Tibial artery (tissue), 4 donors: ENCODE results near the gene TMIGD2.

Experiments used
- DNase-seq, 2 donors: peaks; one replicate each; pipeline ENCODE4 v3.0.0-alpha.2; 2019
- H3K27ac ChIP-seq, 2 donors: fragments of 200-600 bp; sonication (generic) in 1 of 2; 1 replicate in 1 of 2; 2 replicates in 1 of 2; pipeline ENCODE4 v1.5.1; 2018 to 2019; ENCODE audit warnings: mild to moderate bottlenecking in 1 of 2
- H3K27me3 ChIP-seq, 2 donors: fragments of 200-600 bp; sonication (generic) in 1 of 2; one replicate each; pipeline versions ENCODE4 v1.5.1 to v1.6.0; 2016 to 2019
- H3K36me3 ChIP-seq, 3 donors: fragments of 200-600 bp; sonication (generic) in 2 of 3; one replicate each; pipeline ENCODE4 v1.5.1; 2016 to 2019; ENCODE audit warnings: mild to moderate bottlenecking in 2 of 3
- H3K4me1 ChIP-seq, 4 donors: fragments of 200-600 bp; sonication (generic) in 2 of 4; 1 replicate in 3 of 4; 2 replicates in 1 of 4; pipeline ENCODE4 v1.5.1; 2016 to 2019
- H3K4me3 ChIP-seq, 2 donors: fragments of 200-600 bp; sonication (generic) in 1 of 2; 1 replicate in 1 of 2; 2 replicates in 1 of 2; pipeline ENCODE4 v1.5.1; 2018 to 2019; ENCODE audit warnings: mild to moderate bottlenecking in 2 of 2
- H3K9me3 ChIP-seq, 3 donors: fragments of 200-600 bp; sonication (generic) in 1 of 3; one replicate each; pipeline ENCODE4 v1.5.1; 2016 to 2019
- CTCF ChIP-seq, 2 experiments: fragments of 200-600 bp in 1 of 2; fragments of 450-650 bp in 1 of 2; IDR thresholded peaks; one replicate each; pipeline ENCODE4 v1.5.1; 2017 to 2019; ENCODE audit warnings: antibody characterized with exemption in 2 of 2, mild to moderate bottlenecking in 1 of 2, moderate library complexity in 1 of 2
- intact Hi-C: fragments of 100-400 bp; cut with DNase I; formaldehyde crosslinking; loops from one replicate; pipeline ENCODE4 v1.15.0; 2023; ENCODE audit warnings: low total_unique reads

TMIGD2 gene

DNA sequence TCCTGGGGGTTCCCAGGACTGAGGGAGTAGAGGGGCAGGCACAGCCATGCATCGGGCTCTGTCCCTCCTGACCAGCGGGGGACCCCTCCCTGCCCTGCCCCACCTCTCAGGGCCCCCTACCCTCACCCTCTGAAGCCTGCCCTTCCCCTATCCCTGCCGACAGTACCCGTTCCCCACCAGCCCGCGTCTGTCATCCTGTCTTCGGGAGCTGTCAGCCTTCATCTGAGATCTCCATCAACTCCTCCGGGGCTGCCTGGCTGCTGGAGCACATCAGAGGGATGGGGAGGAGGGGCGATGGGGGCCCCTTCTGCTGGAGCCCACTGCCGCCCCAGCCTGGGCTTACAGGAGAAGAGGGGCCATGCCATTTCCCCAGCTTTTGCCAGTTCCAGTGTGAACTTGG lies 29.3 kb downstream of the TMIGD2 start:
- H3K4me1 ChIP-seq: no peaks in the 10 kb centered on the region
- no peak for TF ChIP-seq CTCF (IDR thresholded peaks at IDR 0.05)
- H3K36me3 ChIP-seq: peaks cover 27 to 53% (median 37%) of the 10 kb centered on the region in 3 donors
- intact Hi-C loops: no loop called here
- no peaks in the 10 kb centered on the region for H3K9me3 ChIP-seq
- H3K27ac ChIP-seq: no peak overlapping the region
- no peak overlapping the region for H3K4me3 ChIP-seq
- no peak for DNase-seq
- H3K27me3 ChIP-seq: peaks cover 0 to 10% of the 10 kb centered on the region in 2 donors

GRCh38 chr19:4268816-4269430 lies 33.3 kb downstream of the TMIGD2 start:
- intact Hi-C loops: loop anchor here (2.0 to 10.0 kb wide), 3 partner anchors 84 to 253 kb away; partner anchors contain the start of genes CHAF1A and SH3GL1
- Histone ChIP-seq H3K9me3 (no peaks in the 10 kb centered on the region), H3K27me3 (no peaks in the 10 kb centered on the region), H3K4me1 (no peaks in the 10 kb centered on the region), H3K36me3 (peaks cover 51 to 93% (median 61%) of the 10 kb centered on the region in 3 donors), H3K27ac (no peak overlapping the region), H3K4me3 (no peak overlapping the region)
- no peak for DNase-seq
- TF ChIP-seq CTCF (IDR thresholded peaks at IDR 0.05): no peak

GRCh38 chr19:4267901-4268815 lies 34.0 kb downstream of the TMIGD2 start:
- DNase-seq: no peak
- peaks cover 54 to 100% (median 68%) of the 10 kb centered on the region in 3 donors for H3K36me3 ChIP-seq
- H3K4me1 ChIP-seq: no peaks in the 10 kb centered on the region
- no peak overlapping the region for H3K27ac ChIP-seq
- TF ChIP-seq CTCF (IDR thresholded peaks at IDR 0.05): no peak
- no peak overlapping the region for H3K4me3 ChIP-seq
- no peaks in the 10 kb centered on the region for H3K27me3 ChIP-seq
- no peaks in the 10 kb centered on the region for H3K9me3 ChIP-seq
- intact Hi-C loops: loop anchor here (2.0 to 10.0 kb wide), 3 partner anchors 85 to 254 kb away; partner anchors contain the start of genes CHAF1A and SH3GL1

DNA sequence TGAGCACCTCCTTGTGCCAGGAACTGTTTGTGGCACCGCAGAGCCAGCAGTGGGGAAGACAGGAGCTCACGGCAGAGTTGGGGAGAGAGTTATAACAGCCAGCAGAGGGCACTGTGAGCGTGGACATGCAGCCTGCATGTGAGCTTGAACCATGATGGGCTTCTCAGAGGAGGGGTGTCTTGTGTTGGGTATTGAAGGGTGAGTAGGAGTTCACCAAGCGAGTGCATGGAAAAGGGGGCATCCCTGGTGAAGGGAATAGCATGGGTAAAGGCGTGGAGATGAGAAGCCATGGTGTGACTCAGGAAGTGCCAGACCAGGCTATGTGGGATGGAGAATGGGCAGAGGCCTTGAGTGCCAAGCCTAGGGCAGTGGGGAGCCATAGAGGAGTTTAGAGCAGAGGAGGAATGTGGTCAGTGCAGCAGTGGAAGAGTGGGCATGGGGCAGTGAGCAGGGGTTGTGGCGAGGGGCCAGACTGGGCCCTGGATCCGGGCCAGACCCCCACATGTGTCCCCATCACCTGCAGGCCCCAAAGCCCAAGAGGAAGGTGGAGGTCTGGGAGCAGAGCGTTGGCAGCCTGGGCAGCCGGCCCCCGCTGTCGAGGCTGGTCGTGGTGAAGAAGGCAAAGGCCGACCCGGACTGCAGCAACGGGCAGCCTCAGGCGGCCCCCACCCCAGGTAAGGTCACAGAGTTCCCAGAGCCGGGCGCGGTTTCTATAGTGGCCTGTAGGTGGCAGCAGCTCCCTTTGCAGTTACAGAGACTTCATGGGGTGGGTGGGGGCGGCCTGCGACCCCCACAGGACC lies 34.9 kb downstream of the TMIGD2 start:
- Histone ChIP-seq H3K4me3 (no peak overlapping the region), H3K36me3 (peaks cover 60 to 100% (median 76%) of the 10 kb centered on the region in 3 donors), H3K9me3 (no peaks in the 10 kb centered on the region), H3K27ac (no peak overlapping the region), H3K27me3 (no peaks in the 10 kb centered on the region), H3K4me1 (no peaks in the 10 kb centered on the region)
- DNase-seq: peak in 1 of 2 donors; percentile 34
- intact Hi-C loops: loop anchor here (5.0 to 10.0 kb wide), 2 partner anchors 138 to 255 kb away; partner anchors contain the start of genes CHAF1A and SH3GL1
- TF ChIP-seq CTCF (IDR thresholded peaks at IDR 0.05): peak; percentile 66 to 76
